HCT116 (cell line): ENCODE measurements around the gene TMEM121. TPM values are rescaled to one million over a fixed set of nuclear protein-coding genes. Genes with fewer than 3 reads are reported as not detected.

Experiments used
- ATAC-seq: fragments of 200-7000 bp; cut with Tn5 transposase; 2 replicates; pipeline ENCODE4 v1.9.1; 2020; ENCODE audit warnings: mild to moderate bottlenecking, moderate library complexity
- BruUV-seq: library from RNA; stranded (reverse); fragments of 400-500 nt; replicated peaks from 2 replicates; lab custom pipeline; 2021; lab: Mats Ljungman, UMichigan
- CTCF ChIA-PET: fragments of 300-600 bp; sonication (Branson Sonifier 250); formaldehyde crosslinking; loops from one replicate; lab custom pipeline; 2021; ENCODE audit warnings: antibody characterized with exemption; lab: Charles Lee
- POLR2A ChIA-PET: fragments of 300-600, 350-600 bp; sonication (Branson Sonifier 250); formaldehyde crosslinking; loops from one replicate; lab custom pipeline; 2021; ENCODE audit warnings: antibody characterized with exemption; lab: Charles Lee
- RAD21 ChIA-PET, 2 experiments: fragments of 300-600 bp; sonication (Branson Sonifier 250); formaldehyde crosslinking; loops; one replicate each; lab custom pipeline; 2023; ENCODE audit warnings: low total read pairs in 2 of 2; ENCODE audit not compliant: uncharacterized antibody in 2 of 2, unreplicated experiment in 2 of 2, low non-redundant PET in 1 of 2; lab: Charles Lee
- DNase-seq: peaks from one replicate; pipeline ENCODE4 v3.0.0-alpha.2; 2010; ENCODE audit warnings: low read depth, low spot score
- H2AFZ ChIP-seq: fragments of 200-600 bp; shearing (Covaris generic), sonication (generic); 2 replicates; pipeline ENCODE4 v1.6.1; 2017; ENCODE audit warnings: low read depth, mixed run types, mixed read lengths, antibody characterized with exemption, low read length; ENCODE audit not compliant: poor library complexity, severe bottlenecking
- H3K27ac ChIP-seq: 2 replicates; pipeline ENCODE4 v1.5.1; 2012; ENCODE audit warnings: low read depth, low read length
- H3K27me3 ChIP-seq: fragments of 200-600 bp; sonication (generic); 2 replicates; pipeline ENCODE4 v1.6.1; 2016; ENCODE audit warnings: mixed run types, low read length, mixed read lengths; ENCODE audit not compliant: insufficient read depth
- H3K36me3 ChIP-seq, 2 experiments: fragments of 200-500 bp in 1 of 2; fragments of 200-600 bp in 1 of 2; sonication (Bioruptor generic) in 1 of 2; sonication (generic) in 1 of 2; 2 replicates each; pipeline versions ENCODE4 v1.5.1 to v1.6.1; 2014 to 2016; ENCODE audit warnings: low read length in 2 of 2, inconsistent platforms in 1 of 2, mixed read lengths in 1 of 2, mixed run types in 1 of 2; ENCODE audit not compliant: insufficient read depth in 2 of 2, control insufficient read depth in 1 of 2
- H3K4me1 ChIP-seq, 2 experiments: fragments of 200-600 bp in 1 of 2; sonication (generic) in 1 of 2; 2 replicates each; pipeline versions ENCODE4 v1.5.1 to v1.6.1; 2012 to 2017; ENCODE audit warnings: low read length in 2 of 2, inconsistent platforms in 1 of 2, mild to moderate bottlenecking in 1 of 2, mixed read lengths in 1 of 2, mixed run types in 1 of 2, moderate library complexity in 1 of 2; ENCODE audit not compliant: insufficient read depth in 2 of 2, control insufficient read depth in 1 of 2
- H3K4me2 ChIP-seq: fragments of 200-600 bp; sonication (generic); 2 replicates; pipeline ENCODE4 v1.6.1; 2017; ENCODE audit warnings: mixed run types, low read length, mixed read lengths
- H3K4me3 ChIP-seq, 2 experiments: fragments of 200-600 bp in 1 of 2; sonication (generic) in 1 of 2; replicated peaks in 1 of 2; 2 replicates each; pipeline ENCODE4 v1.5.1; 2011 to 2016; ENCODE audit warnings: low read length in 2 of 2, control low read depth in 1 of 2, low read depth in 1 of 2, mild to moderate bottlenecking in 1 of 2, mixed read lengths in 1 of 2, mixed run types in 1 of 2
- H3K79me2 ChIP-seq: fragments of 200-600 bp; sonication (generic); 2 replicates; pipeline ENCODE4 v1.6.1; 2017; ENCODE audit warnings: mild to moderate bottlenecking, mixed run types, low read length, moderate library complexity, mixed read lengths; ENCODE audit not compliant: insufficient read depth
- H3K9ac ChIP-seq: fragments of 200-600 bp; sonication (generic); 2 replicates; pipeline ENCODE4 v1.6.1; 2016; ENCODE audit warnings: low read length, mixed read lengths
- H3K9me2 ChIP-seq: fragments of 200-600 bp; sonication (generic), shearing (Covaris generic); 2 replicates; pipeline ENCODE4 v1.6.1; 2017; ENCODE audit warnings: mixed run types, mild to moderate bottlenecking, moderate library complexity; ENCODE audit not compliant: insufficient read depth
- H3K9me3 ChIP-seq, 2 experiments: fragments of 200-500 bp in 1 of 2; fragments of 200-600 bp in 1 of 2; sonication (Bioruptor generic) in 1 of 2; sonication (generic) in 1 of 2; 2 replicates each; pipeline ENCODE4 v1.6.1; 2014 to 2017; ENCODE audit warnings: low read length in 2 of 2, mixed read lengths in 2 of 2, inconsistent platforms in 1 of 2, low read depth in 1 of 2, mild to moderate bottlenecking in 1 of 2, mixed run types in 1 of 2, moderate library complexity in 1 of 2; ENCODE audit not compliant: control insufficient read depth in 1 of 2, insufficient read depth in 1 of 2
- H4K20me1 ChIP-seq: fragments of 200-600 bp; sonication (generic), shearing (Covaris generic); 2 replicates; pipeline ENCODE4 v1.6.1; 2017; ENCODE audit warnings: mixed run types, mild to moderate bottlenecking, moderate library complexity; ENCODE audit not compliant: insufficient read depth
- CBX3 ChIP-seq: IDR thresholded peaks from 2 replicates; pipeline ENCODE4 v1.6.1; 2012; ENCODE audit warnings: low read depth
- CEBPB ChIP-seq: IDR thresholded peaks from 2 replicates; pipeline ENCODE4 v1.6.1; 2012; ENCODE audit warnings: low read depth
- ELF1 ChIP-seq: IDR thresholded peaks from 2 replicates; pipeline ENCODE4 v1.6.1; 2012; ENCODE audit warnings: low read depth, borderline replicate concordance
- EZH2 ChIP-seq: fragments of 200-600 bp; sonication (generic); IDR thresholded peaks from 2 replicates; pipeline ENCODE4 v1.6.1; 2017; ENCODE audit warnings: antibody characterized with exemption, mixed run types
- POLR2A ChIP-seq: IDR thresholded peaks from 2 replicates; pipeline ENCODE4 v1.7.0; 2011; ENCODE audit warnings: borderline replicate concordance; ENCODE audit not compliant: insufficient read depth, insufficient read length; ENCODE audit errors: extremely low read depth
- RAD21 ChIP-seq: IDR thresholded peaks from 2 replicates; pipeline ENCODE4 v1.6.1; 2012; ENCODE audit warnings: low read depth, mild to moderate bottlenecking
- SP1 ChIP-seq: IDR thresholded peaks from 2 replicates; pipeline ENCODE4 v1.6.1; 2012; ENCODE audit warnings: low read depth
- TCF7L2 ChIP-seq: IDR thresholded peaks from 2 replicates; pipeline ENCODE4 v1.7.0; 2011; ENCODE audit warnings: borderline replicate concordance, inconsistent platforms; ENCODE audit not compliant: insufficient read depth, insufficient read length; ENCODE audit errors: extremely low read depth
- YY1 ChIP-seq: IDR thresholded peaks from 2 replicates; pipeline ENCODE4 v1.6.1; 2011; ENCODE audit warnings: low read length, low read depth, moderate library complexity, mild to moderate bottlenecking; ENCODE audit not compliant: insufficient replicate concordance; ENCODE audit errors: extremely low read depth
- ZFX ChIP-seq: fragments of 450-650 bp; IDR thresholded peaks from 2 replicates; pipeline ENCODE4 v1.6.1; 2017
- ZNF274 ChIP-seq: fragments of 200-500 bp; sonication (Bioruptor generic); IDR thresholded peaks from 2 replicates; pipeline ENCODE4 v1.6.1; 2014; ENCODE audit warnings: mild to moderate bottlenecking, low read depth, low read length, inconsistent platforms
- intact Hi-C: fragments of 100-400 bp; cut with micrococcal nuclease; formaldehyde crosslinking; loops from 2 replicates; pipeline ENCODE4 v1.10.0; 2022
- total RNA-seq: library from RNA; stranded (reverse); gene quantifications from one replicate; pipeline ENCODE4 v1.2.1, GENCODE V29; 2021; ENCODE audit not compliant: unreplicated experiment
- TF ChIP-seq, protein P1 (sequence below): IDR thresholded peaks from 2 replicates; pipeline ENCODE4 v1.6.1; 2012

Gene TMEM121
- total RNA-seq, 1 experiment from 2014 or later: 5.5 TPM

DNA sequence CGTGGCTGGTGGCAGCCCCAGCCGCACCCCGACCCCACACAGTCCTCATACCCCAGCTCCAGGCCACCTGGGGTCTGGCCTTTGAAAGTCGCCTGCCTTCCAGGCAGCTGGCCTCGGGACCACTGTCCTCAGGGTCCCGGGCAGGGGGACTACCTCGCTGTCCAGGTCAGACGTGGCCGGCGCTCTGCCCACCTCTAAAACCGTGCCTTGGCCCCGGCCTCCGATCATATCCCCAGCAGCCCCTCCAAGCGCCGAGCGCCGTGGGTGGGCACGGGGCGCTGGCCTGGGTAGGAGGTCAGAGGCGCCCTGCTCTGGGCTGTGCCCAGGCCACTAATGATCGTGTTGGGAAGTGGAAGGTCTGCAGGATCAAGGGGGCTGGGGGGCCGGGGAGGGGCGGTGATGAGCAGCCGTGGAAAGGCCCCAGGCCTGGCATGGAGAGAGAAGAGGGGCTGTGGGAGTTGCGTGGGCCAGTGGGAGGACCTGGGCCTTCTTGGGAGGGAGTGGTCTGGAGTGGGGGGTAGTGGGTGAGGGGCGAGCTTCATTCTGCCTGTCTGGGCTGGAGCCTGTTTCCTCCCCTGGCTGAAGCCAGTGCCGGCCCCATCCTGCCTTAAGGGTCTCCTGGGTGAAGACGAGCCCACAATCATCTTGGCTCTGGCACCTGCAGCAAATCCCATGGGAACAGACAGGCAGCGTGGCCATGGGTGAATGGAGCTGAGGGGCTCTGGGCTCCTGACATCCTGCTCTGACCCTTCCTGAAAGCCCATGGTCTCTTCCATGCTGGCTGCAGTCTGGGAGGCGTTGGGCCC is 4.9 kb downstream of the TMEM121 start:
- BruUV-seq: no TSS peak

DNA sequence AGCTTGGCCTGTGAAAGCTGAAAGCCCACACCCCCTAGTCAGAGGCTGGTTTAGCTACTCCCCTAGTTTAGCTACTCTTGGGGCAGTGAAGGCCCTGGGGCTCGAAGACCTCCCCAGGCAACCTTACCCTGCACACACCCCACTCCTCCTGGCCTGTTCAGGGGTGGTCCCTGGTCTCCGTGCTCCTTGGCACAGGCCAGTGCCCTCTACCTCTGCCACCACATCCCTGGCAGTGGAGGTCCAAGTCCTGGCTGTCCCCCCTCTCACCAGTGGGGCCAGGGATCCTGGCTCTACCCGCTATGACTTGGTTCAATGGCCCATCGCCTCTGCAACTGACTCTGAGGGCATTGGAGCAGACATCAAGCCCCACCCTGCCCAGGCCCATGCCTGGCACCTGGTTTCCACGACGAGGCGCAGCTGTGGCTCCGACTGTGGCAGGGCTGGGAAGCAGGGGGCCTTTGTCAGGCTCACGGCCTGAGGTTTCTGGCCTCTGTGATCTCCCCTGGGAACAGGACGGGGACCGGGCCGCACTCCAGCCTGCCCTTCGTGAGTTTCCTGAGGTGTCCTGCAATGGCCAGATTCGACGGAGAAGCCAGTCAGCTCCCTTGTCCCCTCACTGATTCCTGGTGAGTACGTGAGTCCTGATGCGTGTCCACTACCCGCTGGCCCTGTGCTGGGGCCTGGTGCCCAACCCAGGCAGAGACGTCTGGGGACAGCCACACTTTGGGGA is 5.7 kb downstream of the TMEM121 start:
- H3K9me3 ChIP-seq: no peaks in the 10 kb centered on the region
- intact Hi-C loops: loop anchor here (10.0 kb wide), 1 partner anchor 623 kb away; no protein-coding TSS in a partner anchor
- no TSS peak for BruUV-seq
- H3K4me2 ChIP-seq: no peak overlapping the region
- POLR2A ChIA-PET: no interaction called here
- H3K4me1 ChIP-seq: peaks cover 4 to 12% of the 10 kb centered on the region in 2 experiments; a peak in 3 of 4 replicates
- no peaks in the 10 kb centered on the region for H3K79me2 ChIP-seq
- TF ChIP-seq CBX3 (no peak), ELF1 (no peak), YY1 (no peak), RAD21 (no peak), ZFX (no peak), TCF7L2 (no peak), SP1 (no peak), EZH2 (no peak)
- TF ChIP-seq, all 23 proteins: peak for 0
- no peak for ATAC-seq
- Histone ChIP-seq H3K36me3 (no peaks in the 10 kb centered on the region), H4K20me1 (no peaks in the 10 kb centered on the region), H3K9me2 (no peaks in the 10 kb centered on the region), H2AFZ (no peak overlapping the region), H3K27ac (no peak overlapping the region; the same call in 1 of the 2 replicates), H3K4me3 (no peak overlapping the region), H3K9ac (no peak overlapping the region), H3K27me3 (no peaks in the 10 kb centered on the region)
- RAD21 ChIA-PET: interaction anchor here in 1 of 2 experiments (1.2 kb wide), 1 partner anchor 161 kb away, joined by 3 read pairs; no protein-coding TSS in a partner anchor
- CTCF ChIA-PET: interaction anchor here (1.1 to 2.2 kb wide), 3 partner anchors 43 to 162 kb away, joined by 3 to 19 read pairs (median 7); no protein-coding TSS in a partner anchor
- no peak for DNase-seq

More for the DNA sequence above, 4.9 kb downstream of the TMEM121 start:
- DNase-seq (no peak), ATAC-seq (no peak)
- ChIA-PET CTCF (interaction anchor here (1.8 to 2.2 kb wide), 2 partner anchors 50 to 161 kb away, joined by 7 to 19 read pairs; no protein-coding TSS in a partner anchor), POLR2A (no interaction called here), RAD21 (no interaction called here)
- Histone ChIP-seq H3K27me3 (no peaks in the 10 kb centered on the region), H3K79me2 (no peaks in the 10 kb centered on the region), H3K4me3 (no peak overlapping the region), H3K9ac (no peak overlapping the region), H3K4me1 (peaks cover 6 to 16% of the 10 kb centered on the region in 2 experiments; a peak in 3 of 4 replicates), H4K20me1 (no peaks in the 10 kb centered on the region), H3K36me3 (no peaks in the 10 kb centered on the region), H3K4me2 (no peak overlapping the region), H3K9me3 (no peaks in the 10 kb centered on the region), H3K27ac (no peak overlapping the region), H3K9me2 (no peaks in the 10 kb centered on the region), H2AFZ (no peak overlapping the region)
- intact Hi-C loops: loop anchor here (10.0 kb wide), 1 partner anchor 624 kb away; no protein-coding TSS in a partner anchor
- TF ChIP-seq CBX3 (no peak), ZNF274 (no peak), POLR2A (no peak), CEBPB (no peak)
- TF ChIP-seq, protein P1, sequence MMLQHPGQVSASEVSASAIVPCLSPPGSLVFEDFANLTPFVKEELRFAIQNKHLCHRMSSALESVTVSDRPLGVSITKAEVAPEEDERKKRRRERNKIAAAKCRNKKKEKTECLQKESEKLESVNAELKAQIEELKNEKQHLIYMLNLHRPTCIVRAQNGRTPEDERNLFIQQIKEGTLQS: no peak
